ENCODE data around the gene SLC9A7. TPM values are rescaled to one million over a fixed set of nuclear protein-coding genes. Genes with fewer than 3 reads are reported as not detected.

Gene SLC9A7
- total RNA-seq, 1 experiment from 2014 or later = 20.9 TPM

DNA sequence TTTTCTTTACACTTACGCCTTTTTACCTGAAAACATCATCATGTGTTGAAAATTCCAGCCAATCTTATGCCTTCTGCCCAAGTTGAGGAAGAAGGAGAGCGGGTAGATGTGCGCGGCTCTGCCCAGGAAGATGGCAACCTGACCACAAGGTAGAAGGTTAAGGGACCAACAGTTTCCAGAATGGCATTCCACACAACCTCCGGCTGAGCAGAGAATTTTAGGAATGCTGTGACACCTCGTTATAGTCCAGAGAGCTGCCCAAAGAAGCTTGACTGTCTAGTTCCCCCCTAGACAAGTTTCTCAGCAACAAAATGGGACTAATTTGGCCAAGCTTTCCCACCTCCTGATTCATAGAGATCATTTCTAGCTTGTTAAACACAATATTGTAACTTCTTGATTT lies 110.3 kb downstream of the SLC9A7 start:
- DNase-seq = no peak
- H3K27ac ChIP-seq = no peak overlapping the region
- no peaks in the 10 kb centered on the region for H3K9me2 ChIP-seq (ENCODE audit: insufficient read depth)
- ChIA-PET CTCF (no interaction called here), POLR2A (ENCODE audit: unreplicated experiment) (no interaction called here)
- H3K9me3 ChIP-seq (ENCODE audit: insufficient read depth, low read depth) = no peaks in the 10 kb centered on the region
- H3K4me2 ChIP-seq = no peak overlapping the region
- no TSS peak for BruUV-seq (replicated peaks)
- no peak overlapping the region for H2AFZ ChIP-seq
- TF ChIP-seq, protein P1, sequence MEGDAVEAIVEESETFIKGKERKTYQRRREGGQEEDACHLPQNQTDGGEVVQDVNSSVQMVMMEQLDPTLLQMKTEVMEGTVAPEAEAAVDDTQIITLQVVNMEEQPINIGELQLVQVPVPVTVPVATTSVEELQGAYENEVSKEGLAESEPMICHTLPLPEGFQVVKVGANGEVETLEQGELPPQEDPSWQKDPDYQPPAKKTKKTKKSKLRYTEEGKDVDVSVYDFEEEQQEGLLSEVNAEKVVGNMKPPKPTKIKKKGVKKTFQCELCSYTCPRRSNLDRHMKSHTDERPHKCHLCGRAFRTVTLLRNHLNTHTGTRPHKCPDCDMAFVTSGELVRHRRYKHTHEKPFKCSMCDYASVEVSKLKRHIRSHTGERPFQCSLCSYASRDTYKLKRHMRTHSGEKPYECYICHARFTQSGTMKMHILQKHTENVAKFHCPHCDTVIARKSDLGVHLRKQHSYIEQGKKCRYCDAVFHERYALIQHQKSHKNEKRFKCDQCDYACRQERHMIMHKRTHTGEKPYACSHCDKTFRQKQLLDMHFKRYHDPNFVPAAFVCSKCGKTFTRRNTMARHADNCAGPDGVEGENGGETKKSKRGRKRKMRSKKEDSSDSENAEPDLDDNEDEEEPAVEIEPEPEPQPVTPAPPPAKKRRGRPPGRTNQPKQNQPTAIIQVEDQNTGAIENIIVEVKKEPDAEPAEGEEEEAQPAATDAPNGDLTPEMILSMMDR (conservative IDR thresholded peaks at IDR 0.05) = no peak
- no peak for TF ChIP-seq EZH2 (IDR thresholded peaks at IDR 0.05; ENCODE audit: low read depth)
- no peaks in the 10 kb centered on the region for H3K36me3 ChIP-seq (ENCODE audit: low read depth)
- H3K4me3 ChIP-seq = no peak overlapping the region
- no peaks in the 10 kb centered on the region for H3K79me2 ChIP-seq (ENCODE audit: low read depth)
- no peaks in the 10 kb centered on the region for H3F3A ChIP-seq (ENCODE audit: insufficient read depth, low read depth)
- intact Hi-C loops (cut with micrococcal nuclease; ENCODE audit: unreplicated experiment) = no loop called here
- no peaks in the 10 kb centered on the region for H4K20me1 ChIP-seq (ENCODE audit: insufficient read depth)
- H3K27me3 ChIP-seq (ENCODE audit: insufficient read depth, low read depth) = no peaks in the 10 kb centered on the region
- no peaks in the 10 kb centered on the region for H3K4me1 ChIP-seq (replicated peaks; ENCODE audit: insufficient read depth)

DNA sequence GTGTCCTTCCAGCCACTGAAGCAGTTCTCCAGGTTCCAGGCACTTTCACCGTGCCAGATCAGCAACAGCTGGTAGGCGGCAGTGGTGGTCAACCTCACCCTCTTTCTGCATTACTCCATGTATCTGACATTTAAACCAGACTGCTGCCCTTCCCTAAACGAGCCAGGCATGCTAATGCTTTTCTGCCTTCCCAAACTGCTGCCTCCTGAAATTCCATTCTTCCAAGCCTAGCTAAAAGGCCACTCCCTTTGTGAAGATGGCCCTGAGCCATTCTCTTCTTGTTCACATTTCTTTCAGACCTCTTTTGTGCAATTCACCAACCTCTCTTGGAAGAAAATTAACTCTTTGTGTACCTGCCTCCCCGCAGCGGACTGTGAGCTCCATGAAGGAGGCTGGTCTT lies 111.7 kb downstream of the SLC9A7 start:
- Histone ChIP-seq H3K27me3 (ENCODE audit: insufficient read depth, low read depth) (no peaks in the 10 kb centered on the region), H4K20me1 (ENCODE audit: insufficient read depth) (no peaks in the 10 kb centered on the region), H3F3A (ENCODE audit: insufficient read depth, low read depth) (no peaks in the 10 kb centered on the region), H2AFZ (no peak overlapping the region), H3K4me1 (replicated peaks; ENCODE audit: insufficient read depth) (no peaks in the 10 kb centered on the region), H3K9me2 (ENCODE audit: insufficient read depth) (no peaks in the 10 kb centered on the region), H3K36me3 (ENCODE audit: low read depth) (no peaks in the 10 kb centered on the region), H3K79me2 (ENCODE audit: low read depth) (no peaks in the 10 kb centered on the region), H3K4me3 (no peak overlapping the region), H3K4me2 (no peak overlapping the region), H3K9me3 (ENCODE audit: insufficient read depth, low read depth) (no peaks in the 10 kb centered on the region), H3K27ac (no peak overlapping the region)
- ChIA-PET CTCF (no interaction called here), POLR2A (ENCODE audit: unreplicated experiment) (no interaction called here)
- no TSS peak for BruUV-seq (replicated peaks)
- DNase-seq = no peak
- intact Hi-C loops (cut with micrococcal nuclease; ENCODE audit: unreplicated experiment) = no loop called here
- TF ChIP-seq, protein P1 (conservative IDR thresholded peaks at IDR 0.05) = no peak
- TF ChIP-seq EZH2 (IDR thresholded peaks at IDR 0.05; ENCODE audit: low read depth) = no peak

DNA sequence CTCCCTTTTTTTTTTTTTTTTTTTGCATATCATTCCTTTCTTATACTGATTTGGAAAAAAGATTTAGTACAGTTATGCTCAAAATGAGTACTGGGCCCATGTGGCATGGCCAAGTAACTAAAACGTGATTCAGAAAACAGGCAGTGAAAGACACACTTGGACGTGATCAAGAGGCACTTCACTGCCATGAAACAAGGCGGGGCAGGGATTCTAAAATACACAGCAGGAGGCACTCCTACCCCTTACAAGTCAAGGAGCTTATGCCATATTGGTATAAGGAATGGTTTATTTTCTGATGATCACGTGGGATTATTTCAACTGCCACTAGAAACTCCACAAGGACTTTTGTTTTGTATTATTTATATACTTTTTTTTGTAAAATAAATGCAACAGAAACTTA lies 113.3 kb downstream of the SLC9A7 start:
- POLR2A ChIA-PET (ENCODE audit: unreplicated experiment) = no interaction called here
- Histone ChIP-seq H3K4me2 (no peak overlapping the region), H3K27me3 (ENCODE audit: insufficient read depth, low read depth) (no peaks in the 10 kb centered on the region), H3F3A (ENCODE audit: insufficient read depth, low read depth) (no peaks in the 10 kb centered on the region), H3K9me3 (ENCODE audit: insufficient read depth, low read depth) (no peaks in the 10 kb centered on the region), H3K4me1 (replicated peaks; ENCODE audit: insufficient read depth) (no peaks in the 10 kb centered on the region), H3K79me2 (ENCODE audit: low read depth) (no peaks in the 10 kb centered on the region), H3K9me2 (ENCODE audit: insufficient read depth) (no peaks in the 10 kb centered on the region), H4K20me1 (ENCODE audit: insufficient read depth) (no peaks in the 10 kb centered on the region), H3K36me3 (ENCODE audit: low read depth) (no peaks in the 10 kb centered on the region), H2AFZ (no peak overlapping the region), H3K4me3 (no peak overlapping the region), H3K27ac (no peak overlapping the region)
- TF ChIP-seq EZH2 (IDR thresholded peaks at IDR 0.05; ENCODE audit: low read depth) = no peak
- TF ChIP-seq, protein P1 (conservative IDR thresholded peaks at IDR 0.05) = no peak
- intact Hi-C loops (cut with micrococcal nuclease; ENCODE audit: unreplicated experiment) = no loop called here
- no TSS peak for BruUV-seq (replicated peaks)
- CTCF ChIA-PET = no interaction called here
- no peak for DNase-seq
